ENCODE measurements around the gene GPR151.
"Not testable (repeated sequence)": the region's sequence is repeated elsewhere in the genome, so short reads cannot be mapped to it uniquely, and the experiment has no call there.

Gene GPR151

DNA sequence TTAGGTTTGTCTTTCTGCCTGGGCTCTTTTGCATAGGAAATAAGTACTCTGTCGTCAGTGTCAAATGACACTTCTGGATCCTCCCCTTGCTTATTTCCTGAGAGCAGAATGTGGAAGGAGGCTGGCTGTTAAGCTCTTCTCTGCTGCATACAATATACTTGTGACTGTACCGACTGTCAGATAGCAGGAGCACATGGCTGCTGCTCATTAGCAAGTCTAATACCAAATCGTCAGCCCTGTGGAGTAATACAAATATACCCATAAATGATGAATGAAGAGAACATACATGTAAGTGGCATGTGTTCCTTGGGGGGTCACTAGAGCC, at the start of gene GPR151:
TSS of gene GPR151 (minus strand) at position 40 of the 325 bp plus-strand sequence. CDS start 77 bp downstream, outside the sequence.
- no peak within 1 kb of the TSS for H3K4me3 ChIP-seq (ENCODE audit: low read length)
- TF ChIP-seq, protein P1, sequence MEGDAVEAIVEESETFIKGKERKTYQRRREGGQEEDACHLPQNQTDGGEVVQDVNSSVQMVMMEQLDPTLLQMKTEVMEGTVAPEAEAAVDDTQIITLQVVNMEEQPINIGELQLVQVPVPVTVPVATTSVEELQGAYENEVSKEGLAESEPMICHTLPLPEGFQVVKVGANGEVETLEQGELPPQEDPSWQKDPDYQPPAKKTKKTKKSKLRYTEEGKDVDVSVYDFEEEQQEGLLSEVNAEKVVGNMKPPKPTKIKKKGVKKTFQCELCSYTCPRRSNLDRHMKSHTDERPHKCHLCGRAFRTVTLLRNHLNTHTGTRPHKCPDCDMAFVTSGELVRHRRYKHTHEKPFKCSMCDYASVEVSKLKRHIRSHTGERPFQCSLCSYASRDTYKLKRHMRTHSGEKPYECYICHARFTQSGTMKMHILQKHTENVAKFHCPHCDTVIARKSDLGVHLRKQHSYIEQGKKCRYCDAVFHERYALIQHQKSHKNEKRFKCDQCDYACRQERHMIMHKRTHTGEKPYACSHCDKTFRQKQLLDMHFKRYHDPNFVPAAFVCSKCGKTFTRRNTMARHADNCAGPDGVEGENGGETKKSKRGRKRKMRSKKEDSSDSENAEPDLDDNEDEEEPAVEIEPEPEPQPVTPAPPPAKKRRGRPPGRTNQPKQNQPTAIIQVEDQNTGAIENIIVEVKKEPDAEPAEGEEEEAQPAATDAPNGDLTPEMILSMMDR (IDR thresholded peaks at IDR 0.05; ENCODE audit: insufficient read depth, low read depth, low read length, missing control alignments): no peak
- DNase-seq (ENCODE audit: low read depth): no peak

DNA sequence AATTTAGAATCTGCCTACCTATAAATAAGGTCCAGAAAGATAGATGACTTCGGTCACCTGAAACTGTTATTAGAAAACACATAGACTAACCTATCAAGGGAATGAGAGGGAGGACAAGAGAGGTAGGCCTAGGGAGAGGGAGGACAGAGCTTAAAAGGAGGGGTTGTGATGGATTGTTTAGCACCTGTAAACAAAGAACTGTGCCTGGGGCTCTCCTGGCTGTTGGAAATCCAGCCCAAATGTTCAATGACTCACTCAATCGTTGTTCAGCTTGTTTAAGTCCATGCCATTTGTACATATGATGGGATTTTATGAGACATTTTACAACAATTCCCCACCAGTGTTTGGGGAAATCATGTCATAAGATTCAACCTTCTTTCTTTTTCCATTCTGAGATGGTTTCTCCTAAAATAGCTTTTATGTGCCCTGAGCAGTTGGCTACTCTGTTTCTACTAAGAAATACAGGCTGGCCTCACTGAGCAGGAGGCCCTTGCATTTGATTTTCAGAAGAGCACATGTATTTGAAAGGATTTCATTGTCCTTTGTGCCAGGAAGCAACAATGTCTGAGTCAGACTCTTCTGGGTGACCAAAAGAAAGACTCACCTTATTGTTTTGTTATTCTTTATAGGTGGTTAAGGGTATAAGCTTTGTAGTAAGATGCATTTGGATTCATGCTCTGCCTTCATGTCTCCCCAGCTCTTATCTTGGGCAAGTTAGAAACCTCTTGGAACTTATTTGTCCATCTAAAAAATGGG, 48.2 kb upstream of the GPR151 start:
- H3K4me3 ChIP-seq (ENCODE audit: low read length): no peak overlapping the region
- TF ChIP-seq, protein P1 (IDR thresholded peaks at IDR 0.05; ENCODE audit: insufficient read depth, low read depth, low read length, missing control alignments): no peak
- peak; percentile 43 for DNase-seq (ENCODE audit: low read depth)

DNA sequence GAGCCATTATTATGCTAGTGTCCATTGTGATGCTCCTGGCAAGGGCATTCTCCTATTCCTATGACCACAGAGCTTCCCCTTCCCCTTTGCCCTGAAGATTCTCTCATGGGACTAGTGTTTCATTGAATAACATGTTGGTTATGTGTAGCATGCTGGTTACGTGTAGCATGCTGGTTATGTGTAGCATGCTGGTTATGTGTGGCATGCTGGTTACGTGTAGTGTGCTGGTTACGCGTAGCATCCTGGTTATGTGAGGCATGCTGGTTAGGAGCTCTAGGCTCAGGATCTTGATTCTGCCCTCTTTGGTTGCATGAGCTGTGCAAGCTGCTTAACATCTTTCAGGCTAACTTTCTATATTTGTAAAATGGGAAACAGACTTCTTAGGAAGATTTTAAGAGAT, 46.5 kb upstream of the GPR151 start:
- TF ChIP-seq, protein P1 (IDR thresholded peaks at IDR 0.05; ENCODE audit: insufficient read depth, low read depth, low read length, missing control alignments): no peak
- H3K4me3 ChIP-seq (ENCODE audit: low read length): no peak overlapping the region
- no peak for DNase-seq (ENCODE audit: low read depth)

DNA sequence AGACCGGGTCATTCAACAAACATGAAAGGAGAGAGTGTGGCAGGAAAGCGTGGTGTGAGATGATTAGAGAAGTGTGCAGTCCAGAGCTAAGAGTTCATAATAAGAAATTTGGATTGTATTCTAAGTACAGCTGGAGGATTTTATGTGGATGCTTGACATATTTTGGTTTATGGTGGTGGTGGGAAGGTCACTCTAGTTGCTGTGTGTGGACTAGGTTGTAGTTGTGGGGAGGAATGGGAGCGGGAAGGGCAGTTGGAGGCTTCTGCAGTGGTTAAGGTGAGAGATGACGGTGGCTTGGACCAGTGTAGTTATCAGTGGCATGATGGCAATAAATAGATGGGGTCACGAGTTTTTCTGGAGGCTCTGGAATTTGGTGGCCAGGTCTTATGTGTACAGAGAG, 45.7 kb upstream of the GPR151 start:
- DNase-seq (ENCODE audit: low read depth): no peak
- H3K4me3 ChIP-seq (ENCODE audit: low read length): no peak overlapping the region
- TF ChIP-seq, protein P1 (IDR thresholded peaks at IDR 0.05; ENCODE audit: insufficient read depth, low read depth, low read length, missing control alignments): no peak

DNA sequence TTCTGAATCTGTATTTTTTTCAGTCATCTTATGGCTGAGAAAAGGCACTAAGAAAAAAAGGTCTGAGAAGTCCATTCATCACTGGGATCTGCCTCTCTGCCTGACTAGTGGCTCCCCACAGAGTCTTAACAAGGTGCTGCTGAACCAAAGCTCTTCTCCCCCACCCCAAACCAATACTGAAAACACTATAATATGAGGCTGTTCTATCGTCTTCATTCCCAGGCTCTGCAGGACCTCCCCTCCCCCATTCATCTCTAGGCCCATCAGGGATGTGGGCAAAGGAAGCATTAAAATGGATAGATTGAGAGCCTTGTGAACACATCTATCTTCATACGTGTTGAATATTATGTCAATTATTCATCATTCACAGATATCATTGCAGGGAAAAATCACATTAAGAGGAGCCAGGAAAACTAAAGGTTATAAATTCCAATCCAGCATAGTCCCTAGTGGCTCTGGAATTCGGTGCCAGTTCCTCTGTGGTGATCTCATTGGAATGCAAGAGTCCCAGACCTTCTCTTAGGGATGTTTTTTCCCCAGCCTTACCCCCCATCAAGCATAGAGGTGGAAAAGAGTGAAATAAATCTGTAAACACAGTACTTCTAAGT, 44.3 kb upstream of the GPR151 start:
- no peak overlapping the region for H3K4me3 ChIP-seq (ENCODE audit: low read length)
- DNase-seq (ENCODE audit: low read depth): no peak
- TF ChIP-seq, protein P1 (IDR thresholded peaks at IDR 0.05; ENCODE audit: insufficient read depth, low read depth, low read length, missing control alignments): no peak

DNA sequence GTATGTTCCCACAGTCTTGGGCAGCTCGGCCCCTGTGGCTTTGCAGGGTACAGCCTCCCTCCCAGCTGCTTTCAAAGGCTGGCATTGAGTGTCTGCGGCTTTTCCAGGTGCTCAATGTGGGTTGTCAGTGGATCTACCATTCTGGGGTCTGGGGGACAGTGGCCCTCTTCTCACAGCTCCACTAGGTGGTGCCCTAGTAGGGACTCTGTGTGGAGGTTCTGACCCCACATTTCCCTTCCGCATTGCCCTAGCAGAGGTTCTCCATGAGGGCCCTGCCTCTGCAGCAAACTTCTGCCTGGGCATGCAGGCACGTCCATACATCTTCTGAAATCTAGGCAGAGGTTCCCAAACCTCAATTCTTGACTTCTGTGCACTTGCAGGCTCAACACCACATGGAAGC, 40.9 kb upstream of the GPR151 start:
- not testable (repeated sequence) for H3K4me3 ChIP-seq (ENCODE audit: low read length); DNase-seq (ENCODE audit: low read depth)

DNA sequence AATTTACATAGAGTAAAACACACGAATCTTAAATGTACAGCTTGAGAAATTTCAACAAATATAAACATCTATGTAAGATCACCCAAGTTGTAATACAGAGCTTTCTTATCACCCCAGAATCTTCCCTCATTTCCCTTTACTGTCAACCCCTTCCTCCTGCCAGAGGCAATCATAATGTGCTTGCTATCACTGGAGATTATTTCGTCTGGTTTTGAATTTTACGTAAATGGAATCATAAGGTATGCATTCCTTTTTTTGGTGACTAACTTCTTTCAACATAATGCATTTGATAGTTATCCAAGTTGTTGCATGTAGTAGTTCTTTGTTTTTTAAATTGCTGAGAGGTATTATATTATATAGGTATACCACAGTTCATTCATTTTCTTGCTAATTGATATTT, 37.5 kb upstream of the GPR151 start:
- TF ChIP-seq, protein P1 (IDR thresholded peaks at IDR 0.05; ENCODE audit: insufficient read depth, low read depth, low read length, missing control alignments): no peak
- no peak for DNase-seq (ENCODE audit: low read depth)
- H3K4me3 ChIP-seq (ENCODE audit: low read length): no peak overlapping the region
